Stimulated activated CD4-positive, alpha-beta T cell treated with anti-CD3 and anti-CD28 coated beads, Interleukin-2, amount 100 ng/mL, for 48 hours (primary cell): ENCODE data around the gene STK38L.

Experiments
- DNase-seq, 2 donors: peaks; one replicate each; pipeline ENCODE4 v3.0.0-alpha.2; 2020

The STK38L gene

DNA sequence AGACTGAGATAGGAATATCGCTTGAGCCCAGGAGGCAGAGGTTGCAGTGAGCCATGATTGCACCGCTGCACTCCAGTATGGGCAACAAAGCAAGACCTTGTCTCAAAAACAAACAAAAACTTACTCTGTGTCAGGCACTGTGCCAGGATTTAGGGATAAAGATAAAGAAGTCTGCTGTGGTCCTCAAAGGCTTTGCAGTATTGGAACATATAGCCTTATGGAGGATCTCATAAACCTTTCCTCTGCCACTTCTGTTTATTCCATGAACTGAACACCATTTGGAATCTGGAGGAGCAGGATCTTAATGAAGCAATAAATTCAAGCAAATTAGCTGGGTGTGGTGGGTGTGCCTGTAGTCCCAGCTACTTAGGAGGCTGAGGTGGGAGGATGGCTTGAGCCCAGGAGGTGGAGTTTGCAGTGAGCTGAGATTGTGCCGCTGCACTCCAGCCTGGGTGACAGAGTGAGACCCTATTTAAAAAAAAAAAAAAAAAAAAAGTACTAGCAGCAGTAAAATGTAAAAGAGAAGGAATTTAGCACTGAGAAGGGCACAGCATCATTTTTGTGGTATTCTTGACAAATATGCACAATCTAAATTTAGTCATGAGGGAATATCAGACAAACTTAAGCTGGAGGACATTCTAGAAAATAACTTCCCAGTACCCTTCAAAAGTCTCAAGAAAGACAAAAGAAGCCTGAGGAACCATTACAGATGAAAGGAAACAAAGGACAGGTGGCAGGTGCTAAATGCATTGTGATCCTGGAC is 115.7 kb downstream of the STK38L start:
- DNase-seq, result no peak

DNA sequence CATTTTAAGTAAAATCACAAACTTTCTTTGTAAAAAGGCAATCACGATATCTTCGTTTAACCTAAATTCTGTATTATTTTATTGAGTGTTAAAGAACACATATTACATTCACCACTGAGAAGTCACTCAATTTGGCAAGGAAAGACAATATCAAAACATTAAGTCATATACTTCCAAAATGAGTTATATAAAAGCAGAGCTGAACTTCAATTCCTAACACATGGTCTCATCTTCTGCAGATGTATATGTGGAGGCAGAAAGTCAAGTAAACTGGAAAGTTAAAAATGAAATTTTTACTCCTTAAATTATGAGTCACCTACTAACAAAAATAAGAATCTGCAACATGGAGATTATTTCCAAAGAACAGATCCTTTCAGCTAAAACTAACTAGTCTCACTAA is 117.3 kb downstream of the STK38L start:
- DNase-seq, result no peak

DNA sequence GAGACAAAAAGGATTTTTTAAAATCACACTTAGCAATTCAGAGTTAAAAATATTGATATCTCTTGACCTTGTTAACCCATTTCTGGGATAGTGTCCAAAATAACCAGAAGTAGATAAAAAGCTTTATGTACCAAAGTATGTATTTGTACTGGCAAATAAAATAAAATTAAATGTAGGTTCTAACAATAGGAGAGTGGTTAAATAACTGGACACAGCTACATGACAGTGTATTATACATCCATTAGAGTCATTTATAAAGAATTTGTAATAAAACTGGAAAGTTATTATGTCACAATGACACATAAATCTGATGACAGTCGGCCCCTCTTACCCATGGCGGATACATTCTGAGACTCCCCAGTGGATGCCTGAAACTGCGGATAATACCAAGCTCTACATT is 122.5 kb downstream of the STK38L start:
- DNase-seq, result no peak

DNA sequence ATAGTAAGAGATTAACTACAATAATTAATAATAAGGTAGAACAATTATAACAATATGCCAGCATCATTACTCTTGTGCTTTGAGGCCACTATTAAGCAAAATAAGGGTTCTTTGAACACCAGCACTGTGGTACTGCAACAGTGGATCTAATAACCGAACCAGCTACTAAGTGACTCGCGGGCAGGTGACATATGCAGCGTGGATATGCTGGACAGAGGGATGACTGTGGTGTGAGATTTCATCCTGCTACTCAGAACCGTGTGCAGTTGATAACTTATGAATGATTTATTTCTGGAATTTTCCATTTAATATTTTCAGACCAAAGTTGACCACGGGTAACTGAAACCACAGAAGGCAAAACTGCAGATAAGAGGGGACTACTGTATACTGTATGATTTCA is 123.0 kb downstream of the STK38L start:
- no peak for DNase-seq
